HCT116 (cell line): ENCODE results near the gene THG1L.
"Not testable (repeated sequence)": the region's sequence is repeated elsewhere in the genome, so short reads cannot be mapped to it uniquely, and the experiment has no call there.

ENCODE experiments used
- CEBPB ChIP-seq: IDR thresholded peaks from 2 replicates; pipeline ENCODE4 v1.6.1; 2012; ENCODE audit warnings: low read depth
- ELF1 ChIP-seq: IDR thresholded peaks from 2 replicates; pipeline ENCODE4 v1.6.1; 2012; ENCODE audit warnings: low read depth, borderline replicate concordance
- POLR2A ChIP-seq: IDR thresholded peaks from 2 replicates; pipeline ENCODE4 v1.7.0; 2011; ENCODE audit warnings: borderline replicate concordance; ENCODE audit not compliant: insufficient read depth, insufficient read length; ENCODE audit errors: extremely low read depth
- SRF ChIP-seq: IDR thresholded peaks from 2 replicates; pipeline ENCODE4 v1.6.1; 2012; ENCODE audit warnings: low read depth
- ZFX ChIP-seq: fragments of 450-650 bp; IDR thresholded peaks from 2 replicates; pipeline ENCODE4 v1.6.1; 2017
- TF ChIP-seq, protein P1 (sequence below), 3 experiments: fragments of 200-600 bp in 1 of 3; sonication (generic) in 1 of 3; IDR thresholded peaks in 2 of 3; conservative IDR thresholded peaks in 1 of 3; 2 replicates each; pipeline ENCODE4 v1.5.1; 2012 to 2017; ENCODE audit warnings: low read depth in 2 of 3, low read length in 2 of 3, antibody characterized with exemption in 1 of 3, borderline replicate concordance in 1 of 3, control low read depth in 1 of 3, mild to moderate bottlenecking in 1 of 3, mixed read lengths in 1 of 3, mixed run types in 1 of 3, moderate library complexity in 1 of 3; ENCODE audit not compliant: insufficient read depth in 1 of 3
- TF ChIP-seq, protein P2 (sequence below): IDR thresholded peaks from 2 replicates; pipeline ENCODE4 v1.6.1; 2012
- TF ChIP-seq, protein P3 (sequence below): IDR thresholded peaks from 2 replicates; pipeline ENCODE4 v1.6.1; 2011; ENCODE audit warnings: mild to moderate bottlenecking, low read length, moderate library complexity; ENCODE audit not compliant: insufficient replicate concordance; ENCODE audit errors: extremely low read depth

DNA sequence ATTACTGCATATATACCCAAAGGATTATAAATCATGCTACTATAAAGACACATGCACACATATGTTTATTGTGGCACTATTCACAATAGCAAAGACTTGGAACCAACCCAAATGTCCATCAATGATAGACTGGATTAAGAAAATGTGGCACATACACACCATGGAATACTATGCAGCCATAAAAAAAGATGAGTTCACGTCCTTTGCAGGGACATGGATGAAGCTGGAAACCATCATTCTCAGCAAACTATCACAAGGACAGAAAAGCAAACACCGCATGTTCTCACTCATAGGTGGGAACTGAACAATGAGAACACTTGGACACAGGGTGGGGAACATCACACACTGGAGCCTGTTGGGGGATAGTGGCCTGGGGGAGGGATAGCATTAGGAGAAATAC is 4.6 kb upstream of the THG1L start:
- TF ChIP-seq, protein P1, sequence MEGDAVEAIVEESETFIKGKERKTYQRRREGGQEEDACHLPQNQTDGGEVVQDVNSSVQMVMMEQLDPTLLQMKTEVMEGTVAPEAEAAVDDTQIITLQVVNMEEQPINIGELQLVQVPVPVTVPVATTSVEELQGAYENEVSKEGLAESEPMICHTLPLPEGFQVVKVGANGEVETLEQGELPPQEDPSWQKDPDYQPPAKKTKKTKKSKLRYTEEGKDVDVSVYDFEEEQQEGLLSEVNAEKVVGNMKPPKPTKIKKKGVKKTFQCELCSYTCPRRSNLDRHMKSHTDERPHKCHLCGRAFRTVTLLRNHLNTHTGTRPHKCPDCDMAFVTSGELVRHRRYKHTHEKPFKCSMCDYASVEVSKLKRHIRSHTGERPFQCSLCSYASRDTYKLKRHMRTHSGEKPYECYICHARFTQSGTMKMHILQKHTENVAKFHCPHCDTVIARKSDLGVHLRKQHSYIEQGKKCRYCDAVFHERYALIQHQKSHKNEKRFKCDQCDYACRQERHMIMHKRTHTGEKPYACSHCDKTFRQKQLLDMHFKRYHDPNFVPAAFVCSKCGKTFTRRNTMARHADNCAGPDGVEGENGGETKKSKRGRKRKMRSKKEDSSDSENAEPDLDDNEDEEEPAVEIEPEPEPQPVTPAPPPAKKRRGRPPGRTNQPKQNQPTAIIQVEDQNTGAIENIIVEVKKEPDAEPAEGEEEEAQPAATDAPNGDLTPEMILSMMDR (IDR thresholded peaks at IDR 0.05 in 2 of 3, conservative IDR thresholded peaks at IDR 0.05 in 1 of 3; ENCODE audit: borderline replicate concordance in 1 of 3, insufficient read depth in 1 of 3, low read depth in 2 of 3, low read length in 2 of 3) = not testable (repeated sequence)
- not testable (repeated sequence) for TF ChIP-seq ZFX, POLR2A, CEBPB, SRF, ELF1
- TF ChIP-seq, protein P2, sequence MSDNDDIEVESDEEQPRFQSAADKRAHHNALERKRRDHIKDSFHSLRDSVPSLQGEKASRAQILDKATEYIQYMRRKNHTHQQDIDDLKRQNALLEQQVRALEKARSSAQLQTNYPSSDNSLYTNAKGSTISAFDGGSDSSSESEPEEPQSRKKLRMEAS = not testable (repeated sequence)
- TF ChIP-seq, protein P3, sequence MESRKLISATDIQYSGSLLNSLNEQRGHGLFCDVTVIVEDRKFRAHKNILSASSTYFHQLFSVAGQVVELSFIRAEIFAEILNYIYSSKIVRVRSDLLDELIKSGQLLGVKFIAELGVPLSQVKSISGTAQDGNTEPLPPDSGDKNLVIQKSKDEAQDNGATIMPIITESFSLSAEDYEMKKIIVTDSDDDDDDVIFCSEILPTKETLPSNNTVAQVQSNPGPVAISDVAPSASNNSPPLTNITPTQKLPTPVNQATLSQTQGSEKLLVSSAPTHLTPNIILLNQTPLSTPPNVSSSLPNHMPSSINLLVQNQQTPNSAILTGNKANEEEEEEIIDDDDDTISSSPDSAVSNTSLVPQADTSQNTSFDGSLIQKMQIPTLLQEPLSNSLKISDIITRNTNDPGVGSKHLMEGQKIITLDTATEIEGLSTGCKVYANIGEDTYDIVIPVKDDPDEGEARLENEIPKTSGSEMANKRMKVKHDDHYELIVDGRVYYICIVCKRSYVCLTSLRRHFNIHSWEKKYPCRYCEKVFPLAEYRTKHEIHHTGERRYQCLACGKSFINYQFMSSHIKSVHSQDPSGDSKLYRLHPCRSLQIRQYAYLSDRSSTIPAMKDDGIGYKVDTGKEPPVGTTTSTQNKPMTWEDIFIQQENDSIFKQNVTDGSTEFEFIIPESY = not testable (repeated sequence)
